Left cardiac atrium (tissue), 4 donors: ENCODE data around the gene RFLNA. TPM values are rescaled to one million over a fixed set of nuclear protein-coding genes. Genes with fewer than 3 reads are reported as not detected.
"Not testable (repeated sequence)": the region's sequence is repeated elsewhere in the genome, so short reads cannot be mapped to it uniquely, and the experiment has no call there.

Experiments used
- ATAC-seq, 2 donors: fragments of 200-7000 bp; cut with Tn5 transposase; one replicate each; pipeline ENCODE4 v1.9.1; 2020; ENCODE audit warnings: mild to moderate bottlenecking in 2 of 2, moderate library complexity in 2 of 2
- DNase-seq: peaks from one replicate; pipeline ENCODE4 v3.0.0-alpha.2; 2020
- intact Hi-C, 2 donors: fragments of 100-400 bp; cut with DNase I; formaldehyde crosslinking; loops; one replicate each; pipeline versions ENCODE4 v1.14.1 to v1.15.1; 2022 to 2023
- total RNA-seq, 2 donors: library from RNA; stranded (reverse); fragmentation: NEBNext Ultra II Directional; extraction: Animal tissue kit (Norgen Biotek cat#: 25700); gene quantifications; one replicate each; pipeline ENCODE4 v1.2.1, GENCODE V29; 2021
- donor health status: DM: no; HTN: yes; CAD: no.
- donor health status: DM: no; HTN: yes; CAD: no; lungs with severe emphysema.
- donor health status: DM: yes; HTN: yes; CAD: no.
- donor health status: Dilated cardiomyopathy.

RFLNA gene
- total RNA-seq, 2 donors from 2014 or later, result 0.47 to 0.52 TPM

DNA sequence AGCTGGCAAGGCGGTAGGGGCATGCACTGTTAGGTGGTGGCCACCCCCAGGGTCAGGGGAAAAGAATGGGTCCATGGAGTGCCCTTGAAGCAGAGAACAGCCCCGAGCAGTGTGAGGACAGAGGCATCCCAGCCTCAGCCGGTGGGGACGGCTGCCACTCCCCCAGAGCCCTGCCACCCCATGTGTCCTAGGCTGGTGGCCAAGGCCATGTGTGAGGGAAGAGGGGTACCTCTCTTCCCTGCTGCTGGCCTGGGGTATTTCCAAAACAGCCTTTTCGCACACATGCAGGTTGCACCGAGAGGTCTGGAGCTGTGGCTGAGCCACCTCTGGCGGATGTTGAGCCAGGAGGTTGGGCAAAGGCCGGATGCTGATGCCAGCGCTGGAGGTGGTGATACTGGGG is 19.9 kb downstream of the RFLNA start:
- no peak for ATAC-seq
- intact Hi-C loops, result loop anchor here in 1 of 2 donors (10.0 kb wide), 1 partner anchor 260 kb away; no protein-coding TSS in a partner anchor
- no peak for DNase-seq

DNA sequence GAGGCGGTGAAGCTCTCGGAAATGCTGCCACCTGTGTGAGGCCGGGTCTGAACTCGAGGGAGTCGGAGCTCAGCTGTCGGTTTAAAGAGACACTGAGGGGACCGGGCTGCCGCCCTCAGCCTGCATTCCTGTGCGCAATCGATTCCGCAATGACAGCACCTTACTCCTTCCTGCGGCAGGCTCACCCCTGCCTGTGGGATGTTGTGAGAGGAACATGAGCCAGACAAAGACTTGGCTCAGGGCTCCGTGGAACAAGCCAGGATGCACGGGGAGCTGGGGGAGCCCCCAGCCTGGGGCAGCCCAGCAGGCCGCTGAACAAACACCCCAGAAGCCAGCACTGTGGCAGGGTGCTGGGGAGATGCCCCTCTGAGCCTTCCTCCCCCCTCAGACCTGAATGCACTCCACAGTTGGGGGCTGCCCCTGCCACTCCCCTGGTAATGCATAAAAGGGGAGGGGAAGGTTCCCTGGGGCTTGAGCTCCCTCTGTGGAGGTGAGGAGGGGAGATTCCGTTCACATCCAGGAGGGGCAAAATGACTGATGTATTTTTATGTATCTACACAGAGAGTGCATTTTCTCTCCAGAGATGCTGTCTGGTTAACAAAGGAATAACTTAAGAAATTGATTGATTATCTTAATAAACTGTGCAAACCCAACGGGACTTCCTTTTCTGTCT is 20.6 kb downstream of the RFLNA start:
- ATAC-seq (no peak), DNase-seq (no peak)
- intact Hi-C loops, result loop anchor here in 1 of 2 donors (10.0 kb wide), 1 partner anchor 261 kb away; no protein-coding TSS in a partner anchor

DNA sequence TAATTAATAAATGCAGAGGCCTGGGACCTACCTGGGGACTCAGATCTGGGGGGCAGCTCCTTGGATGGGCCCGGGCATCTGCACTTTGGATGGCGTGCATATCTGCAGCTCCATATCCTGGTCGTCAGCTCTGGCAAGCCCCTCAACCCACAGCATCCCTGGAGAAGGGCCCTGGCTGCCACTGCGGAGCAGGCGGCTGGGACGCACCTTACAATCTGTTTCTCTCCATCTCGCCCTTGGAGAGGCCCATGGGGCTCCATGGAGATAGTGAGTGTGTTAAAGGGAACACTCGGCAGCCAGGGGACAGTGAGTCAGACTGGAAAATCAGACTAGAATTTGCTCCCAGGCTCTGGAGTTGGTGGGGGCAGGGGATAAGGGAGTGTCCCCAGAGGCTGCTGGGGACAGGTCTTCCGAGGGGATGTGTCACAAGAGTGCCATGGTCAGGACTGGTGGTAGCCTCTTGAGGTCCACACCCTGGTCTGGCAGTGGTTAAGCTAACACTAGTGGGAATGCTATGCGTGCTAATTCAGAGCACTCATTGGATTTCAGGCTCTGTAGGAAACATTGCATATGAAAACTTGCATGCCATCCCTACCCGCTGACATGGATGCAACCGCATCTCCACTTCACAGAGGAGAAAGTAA is 21.5 kb downstream of the RFLNA start:
- ATAC-seq, result no peak
- DNase-seq, result no peak
- intact Hi-C loops, result loop anchor here in 1 of 2 donors (10.0 kb wide), 1 partner anchor 262 kb away; no protein-coding TSS in a partner anchor

DNA sequence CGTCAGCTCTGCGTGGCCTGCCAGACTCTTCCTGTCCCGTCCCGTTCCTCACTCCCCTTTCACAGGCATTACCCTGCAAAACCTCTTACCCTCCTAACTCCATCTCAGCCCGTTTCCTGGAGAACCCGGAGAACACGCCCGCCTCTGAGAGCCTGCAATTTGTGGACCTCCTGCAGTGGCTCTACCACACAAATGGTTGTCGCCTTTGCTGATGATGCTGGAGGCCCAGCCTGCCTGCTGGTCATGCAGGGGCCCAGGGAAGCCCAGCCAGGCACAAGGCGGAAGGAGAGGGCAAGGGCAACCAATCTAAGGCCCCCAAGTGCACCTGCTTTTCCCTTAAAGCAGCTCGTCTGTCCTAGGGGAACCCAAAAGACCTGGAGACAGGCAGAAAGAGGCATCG is 22.5 kb downstream of the RFLNA start:
- ATAC-seq (no peak), DNase-seq (no peak)
- intact Hi-C loops, result loop anchor here in 1 of 2 donors (10.0 kb wide), 1 partner anchor 263 kb away; no protein-coding TSS in a partner anchor

DNA sequence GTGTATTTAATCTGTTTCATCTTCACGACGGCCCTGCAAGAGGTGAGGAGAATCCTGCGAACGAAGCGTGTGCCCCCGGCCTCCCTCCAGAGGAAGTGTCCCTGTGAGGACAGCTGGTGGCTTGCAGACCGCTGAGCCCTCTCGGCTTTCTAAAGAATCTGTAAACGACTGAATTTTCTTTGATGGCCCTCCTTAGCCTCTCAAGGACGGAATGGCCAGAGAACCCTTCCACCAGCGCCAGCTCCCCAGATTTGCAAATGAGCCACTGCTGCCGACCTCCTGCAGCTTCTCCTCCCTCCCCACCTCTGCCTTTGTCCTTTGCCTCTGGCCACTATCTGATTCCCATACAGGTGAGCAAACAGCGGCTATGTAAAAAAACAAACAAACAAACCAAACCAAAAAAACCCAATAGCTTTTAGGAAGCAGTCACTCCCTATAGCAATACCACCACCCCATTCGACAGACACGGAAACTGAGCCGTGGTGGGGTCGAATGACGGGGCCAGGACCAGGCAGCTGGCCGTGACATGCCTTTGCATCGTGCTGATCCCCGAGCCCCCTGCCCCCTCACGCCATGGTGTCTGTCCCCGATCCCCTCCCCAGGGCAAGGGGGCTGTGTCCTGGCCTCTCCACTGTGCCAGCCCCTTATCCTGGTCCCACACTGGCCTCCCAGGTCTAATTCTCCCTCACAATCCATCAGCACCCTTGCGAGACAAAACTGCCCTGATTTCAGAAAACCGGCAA is 23.6 kb downstream of the RFLNA start:
- intact Hi-C loops, result loop anchor here in 1 of 2 donors (10.0 kb wide), 1 partner anchor 264 kb away; no protein-coding TSS in a partner anchor
- DNase-seq (no peak), ATAC-seq (no peak)

DNA sequence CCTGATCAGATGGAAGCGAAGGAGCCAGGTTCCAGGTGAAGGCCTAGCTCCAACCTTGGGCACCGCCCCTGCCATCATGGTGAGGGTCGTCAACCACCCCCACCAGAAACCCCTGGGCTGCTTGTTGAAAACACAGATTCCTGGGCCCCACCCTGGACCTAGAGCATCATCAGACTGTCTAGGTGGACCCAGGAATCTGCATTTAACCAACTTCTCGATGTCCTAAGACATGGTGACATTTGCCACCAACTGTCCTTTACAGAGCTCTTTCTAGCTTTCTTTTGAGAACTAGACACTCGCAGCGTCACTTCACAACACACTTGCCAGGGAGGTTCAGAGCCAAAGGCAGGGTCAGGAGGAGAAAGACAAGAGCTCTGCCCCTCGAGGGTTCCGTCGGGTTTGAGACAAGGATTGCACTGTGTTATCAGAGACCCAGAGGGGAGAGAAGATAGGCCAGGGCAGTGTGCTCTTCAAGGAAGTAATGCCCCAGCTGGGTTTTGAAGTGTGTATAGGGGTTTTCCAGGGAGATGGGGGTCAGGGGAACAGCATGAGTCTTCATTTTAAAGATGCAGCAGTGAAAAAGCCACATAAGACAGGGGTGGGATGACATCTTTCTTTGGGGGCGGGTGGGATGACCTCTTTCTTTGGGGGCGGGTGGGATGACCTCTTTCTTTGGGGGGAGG is 24.6 kb downstream of the RFLNA start:
- intact Hi-C loops, result loop anchor here (5.0 to 10.0 kb wide), 3 partner anchors 265 to 282 kb away; no protein-coding TSS in a partner anchor
- DNase-seq (no peak), ATAC-seq (no peak)

DNA sequence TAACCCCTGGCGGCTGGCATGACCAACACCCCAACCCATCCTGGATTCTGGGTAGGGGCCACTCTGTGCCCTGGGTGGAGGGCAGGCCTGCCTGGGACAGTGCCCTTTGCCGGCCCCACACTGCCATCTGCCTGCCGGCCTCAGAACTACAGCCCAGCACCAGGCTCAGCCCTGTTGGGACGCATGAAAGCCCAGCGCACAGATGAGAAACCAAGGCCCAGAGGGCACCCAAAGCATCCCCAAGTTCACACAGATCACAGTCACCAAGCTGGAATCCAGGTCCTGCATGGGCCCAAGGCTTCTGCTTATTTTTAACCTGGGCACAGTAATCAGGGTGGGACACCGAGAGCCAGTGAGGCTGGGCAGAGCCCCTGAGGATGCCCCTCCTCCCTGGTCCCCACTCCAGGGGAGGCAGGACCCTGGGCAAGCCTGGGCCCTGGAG is 26.2 kb downstream of the RFLNA start:
- ATAC-seq (peak; percentile 77 to 83), DNase-seq (peak; percentile 71)
- intact Hi-C loops, result loop anchor here in 1 of 2 donors (5.0 kb wide), 2 partner anchors 269 to 284 kb away; no protein-coding TSS in a partner anchor

DNA sequence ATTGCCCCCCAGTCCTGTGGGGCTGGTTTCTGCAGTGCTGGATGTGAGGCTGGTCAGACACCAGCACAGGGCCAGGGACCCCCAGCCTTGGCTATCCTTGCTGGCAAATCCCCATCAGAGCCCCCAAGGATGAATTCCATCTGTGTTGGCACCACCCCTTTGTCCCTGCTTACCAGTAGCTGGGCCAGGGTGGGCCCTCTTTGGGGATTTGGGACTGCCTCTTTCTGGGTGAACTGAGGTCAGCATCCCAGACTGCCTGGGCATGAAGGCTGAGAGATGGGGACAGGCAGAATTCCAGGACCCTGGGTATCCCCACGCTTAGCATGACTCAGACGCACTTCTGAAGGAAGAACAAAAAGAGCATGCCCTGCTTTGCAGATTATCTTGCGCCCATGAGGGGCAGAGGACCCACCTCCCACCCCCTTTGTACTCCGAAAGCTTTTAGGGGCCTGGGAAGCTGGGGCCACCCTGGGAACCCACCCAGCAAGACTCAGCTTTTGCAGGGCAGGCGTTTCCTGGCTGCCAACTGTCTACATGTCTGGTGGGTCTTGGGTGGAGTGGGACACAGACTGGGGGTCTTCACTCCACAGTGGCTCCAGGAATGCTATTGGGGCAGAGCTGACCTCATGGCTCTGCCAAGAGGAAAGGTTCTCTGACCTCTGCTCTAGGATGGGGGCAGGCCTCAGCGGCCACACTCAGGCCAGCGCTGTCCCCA is 26.8 kb downstream of the RFLNA start:
- intact Hi-C loops, result loop anchor here in 1 of 2 donors (5.0 kb wide), 2 partner anchors 269 to 284 kb away; no protein-coding TSS in a partner anchor
- ATAC-seq, result peak; percentile 16 to 36

DNA sequence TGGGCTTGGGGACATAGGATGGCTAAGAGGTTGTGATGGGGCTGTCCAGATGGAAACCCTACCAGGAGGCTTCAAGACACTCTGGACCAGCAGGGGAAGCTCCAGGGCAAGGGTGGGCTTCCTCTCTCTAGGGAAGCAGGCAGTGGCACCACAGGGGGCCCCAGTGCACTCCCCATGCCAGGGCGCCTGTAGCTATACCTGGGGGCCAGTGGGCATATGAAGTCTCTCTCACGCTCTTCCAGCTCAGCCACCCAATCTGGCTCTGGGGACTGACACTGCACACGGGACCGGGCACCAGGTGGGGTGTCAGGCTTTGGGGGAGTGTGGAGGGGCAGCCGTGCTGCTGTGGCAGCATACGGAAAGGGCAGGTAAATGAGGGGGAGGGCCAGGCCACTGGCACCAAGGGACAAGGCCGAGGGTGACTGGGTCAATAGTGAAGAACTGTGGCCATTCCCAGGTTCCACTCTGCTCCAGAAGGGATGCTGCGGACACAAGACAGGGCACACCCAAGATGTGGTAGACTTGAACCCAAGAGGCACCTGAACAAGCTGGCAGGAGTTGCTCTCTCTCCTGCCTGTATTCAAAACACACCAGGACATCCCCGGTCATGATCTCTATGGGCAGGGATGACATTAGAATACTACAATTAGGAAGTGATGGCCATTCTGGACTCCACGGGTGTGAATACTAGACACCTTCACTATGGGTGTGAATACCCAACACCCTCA is 27.5 kb downstream of the RFLNA start:
- peak in 1 of 2 donors; percentile 1 for ATAC-seq
- no peak for DNase-seq
- intact Hi-C loops, result loop anchor here in 1 of 2 donors (5.0 kb wide), 2 partner anchors 270 to 285 kb away; no protein-coding TSS in a partner anchor

More for the DNA sequence above, 26.8 kb downstream of the RFLNA start:
- DNase-seq, result no peak

DNA sequence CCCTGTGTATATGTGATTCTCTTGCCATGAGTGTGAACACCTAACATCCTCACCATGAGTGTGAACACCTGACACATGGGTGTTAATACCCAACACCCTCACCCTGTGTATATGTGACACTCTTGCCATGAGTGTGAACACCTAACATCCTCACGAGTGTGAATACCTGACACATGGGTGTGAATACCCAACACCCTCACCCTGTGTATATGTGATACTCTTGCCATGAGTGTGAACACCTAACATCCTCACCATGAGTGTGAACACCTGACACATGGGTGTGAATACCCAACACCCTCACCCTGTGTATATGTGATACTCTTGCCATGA is 28.1 kb downstream of the RFLNA start:
- not testable (repeated sequence) for DNase-seq, ATAC-seq
- intact Hi-C loops, result loop anchor here in 1 of 2 donors (5.0 kb wide), 2 partner anchors 271 to 286 kb away; no protein-coding TSS in a partner anchor

DNA sequence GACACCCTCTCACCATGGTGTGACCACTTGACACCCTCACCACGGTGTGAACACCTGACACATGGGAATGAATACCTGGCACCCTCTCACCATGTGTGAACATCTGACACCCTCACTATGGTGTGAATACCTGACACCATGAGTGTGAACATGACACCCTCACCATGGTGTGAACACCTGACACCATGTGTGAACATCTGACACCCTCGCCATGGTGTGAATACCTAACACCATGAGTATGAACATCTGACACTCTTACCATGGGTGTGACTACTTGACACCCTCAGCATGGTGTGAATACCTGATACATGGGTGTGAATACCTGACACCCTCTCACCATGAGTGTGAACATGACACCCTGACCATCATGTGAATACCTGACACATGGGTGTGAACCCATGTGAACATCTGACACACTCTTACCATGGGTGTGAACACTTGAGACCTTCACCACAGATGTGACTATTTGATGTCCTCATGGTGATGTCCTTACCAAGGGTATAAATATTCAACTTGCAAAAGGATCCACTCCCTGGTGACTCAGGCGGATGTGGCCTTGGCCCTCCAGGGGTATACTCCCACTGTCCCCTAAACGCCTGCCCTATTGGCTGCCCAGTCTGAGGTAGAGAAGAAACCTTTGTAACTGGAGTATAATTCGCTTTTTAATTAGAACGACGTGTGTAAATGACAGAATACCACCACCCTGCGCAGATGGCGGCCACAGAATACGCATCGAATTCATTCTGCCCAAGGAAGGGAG is 29.1 kb downstream of the RFLNA start:
- ATAC-seq, result no peak
- no peak for DNase-seq
- intact Hi-C loops, result loop anchor here in 1 of 2 donors (5.0 kb wide), 2 partner anchors 272 to 287 kb away; no protein-coding TSS in a partner anchor

DNA sequence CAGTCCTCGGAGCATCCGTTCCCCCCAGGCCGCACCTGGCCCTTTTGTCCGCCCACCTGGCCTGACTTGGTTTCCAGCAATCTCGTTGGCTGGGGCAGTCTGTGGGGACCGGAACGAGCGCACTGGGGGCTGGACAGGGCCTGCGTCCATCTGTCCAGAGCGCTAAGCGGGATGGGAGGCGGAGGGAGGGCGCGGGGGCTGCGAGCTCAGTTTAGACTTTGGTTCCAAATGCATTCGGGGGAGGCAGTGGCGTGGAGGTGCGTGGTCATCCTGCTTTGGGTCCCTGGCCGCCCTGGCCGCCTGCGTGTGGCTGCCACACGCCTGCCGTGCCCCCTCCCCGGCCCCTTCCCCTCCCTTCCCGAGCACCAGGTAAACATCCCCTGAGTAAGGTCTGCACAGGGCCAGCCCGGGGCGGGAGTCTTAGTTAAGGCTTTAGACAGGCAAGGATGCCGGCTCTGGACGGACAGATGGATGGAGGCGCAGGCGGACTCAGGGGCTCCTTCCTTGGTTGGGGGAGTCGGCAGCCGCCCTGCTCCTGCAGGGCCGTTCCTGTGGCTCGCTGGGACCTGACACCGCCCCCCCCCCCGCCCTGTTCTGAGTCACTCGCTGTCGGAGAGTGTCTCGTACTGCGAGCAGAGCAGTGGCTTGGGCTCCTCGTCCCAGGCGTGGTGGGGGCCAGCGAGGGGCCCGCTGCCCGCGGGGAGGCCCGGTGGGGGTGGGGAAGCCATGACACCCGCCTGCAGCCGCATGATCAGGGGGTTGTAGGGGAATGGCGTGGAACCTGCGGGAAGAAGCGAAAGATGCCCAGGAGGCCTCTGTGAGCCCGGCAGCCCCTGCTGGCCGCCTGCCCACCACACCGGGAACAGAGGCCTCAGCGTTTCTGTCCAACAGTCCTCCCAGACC is 30.2 kb downstream of the RFLNA start:
- DNase-seq (no peak), ATAC-seq (no peak)
- intact Hi-C loops, result loop anchor here in 1 of 2 donors (5.0 kb wide), 2 partner anchors 273 to 288 kb away; no protein-coding TSS in a partner anchor

DNA sequence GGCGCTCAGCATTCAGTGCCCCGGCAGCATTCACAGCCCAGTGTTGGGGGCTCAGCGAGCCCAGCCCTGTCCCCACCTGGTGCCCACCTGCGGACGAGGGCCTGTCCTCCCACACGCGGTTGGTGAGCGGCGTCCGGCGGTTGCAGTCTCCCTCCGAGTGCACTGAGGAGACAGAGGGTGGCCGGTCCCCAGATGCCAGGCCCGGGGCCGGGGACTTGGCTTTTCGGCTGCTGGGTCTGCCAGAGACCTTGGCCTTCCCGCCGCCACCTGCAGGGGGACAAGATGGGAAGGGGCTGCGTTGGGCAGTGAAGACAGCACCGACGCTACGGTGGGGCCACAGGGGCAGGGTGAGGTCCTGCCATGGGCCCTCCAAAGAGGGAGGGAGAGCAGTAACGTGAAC is 31.2 kb downstream of the RFLNA start:
- DNase-seq, result no peak
- intact Hi-C loops, result no loop called here
- ATAC-seq, result no peak

DNA sequence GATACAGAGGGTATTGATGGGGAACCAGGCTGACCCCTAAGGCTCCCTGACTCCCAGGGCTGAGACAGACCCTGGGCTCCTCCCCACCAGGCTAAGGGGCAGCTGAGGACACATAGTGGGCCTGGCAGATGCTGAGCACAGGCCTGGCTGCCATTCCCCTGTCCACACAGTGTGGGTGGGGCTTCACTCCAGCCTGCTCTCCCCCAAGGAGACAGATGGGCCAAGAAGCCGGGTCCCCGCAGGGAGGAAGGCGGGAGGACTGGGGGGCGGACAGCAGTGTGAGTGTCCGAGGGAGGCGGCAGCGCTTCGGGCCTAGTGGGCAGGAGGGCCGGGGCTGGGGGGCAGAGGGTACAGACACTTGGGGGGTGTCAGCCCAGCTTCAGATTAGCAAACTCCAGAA is 32.0 kb downstream of the RFLNA start:
- ATAC-seq (peak; percentile 5 to 56), DNase-seq (no peak)
- intact Hi-C loops, result no loop called here

DNA sequence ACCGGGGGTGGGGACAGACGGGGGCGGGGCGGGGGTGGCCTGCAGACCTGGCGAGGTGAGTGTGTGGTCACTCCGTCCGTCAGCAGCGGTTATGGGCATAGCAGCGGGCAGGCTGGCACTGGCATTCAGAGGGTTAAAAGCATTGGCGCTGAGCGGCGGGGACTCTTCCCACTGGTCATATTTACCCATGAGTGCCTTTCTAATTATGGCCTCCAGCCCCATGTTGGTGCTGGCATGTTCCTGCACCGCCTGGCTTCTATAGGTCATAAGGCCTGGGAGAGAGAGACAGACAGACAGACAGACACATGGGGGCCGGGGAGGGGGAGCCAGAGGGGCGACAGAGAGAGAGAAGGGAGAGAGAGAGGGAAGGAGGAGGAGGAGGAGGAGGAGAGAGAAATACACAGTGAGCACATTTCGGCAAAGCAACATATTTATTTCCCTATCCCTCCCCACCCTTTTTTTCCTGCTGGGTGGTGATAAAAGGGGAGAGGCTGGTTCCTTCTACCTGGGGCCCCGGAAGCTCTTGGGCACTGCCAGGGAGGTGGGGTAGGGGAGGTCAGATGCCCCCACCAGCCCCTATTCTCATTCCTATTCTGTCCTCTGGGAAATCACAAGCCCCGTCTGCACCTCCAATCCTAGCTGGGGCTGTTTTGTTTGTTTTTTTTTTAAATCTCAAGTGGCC is 32.6 kb downstream of the RFLNA start:
- ATAC-seq (peak; percentile 21 to 71), DNase-seq (no peak)
- intact Hi-C loops, result no loop called here
